Measurements from ENCODE around the gene EPHA3.

Gene EPHA3

DNA sequence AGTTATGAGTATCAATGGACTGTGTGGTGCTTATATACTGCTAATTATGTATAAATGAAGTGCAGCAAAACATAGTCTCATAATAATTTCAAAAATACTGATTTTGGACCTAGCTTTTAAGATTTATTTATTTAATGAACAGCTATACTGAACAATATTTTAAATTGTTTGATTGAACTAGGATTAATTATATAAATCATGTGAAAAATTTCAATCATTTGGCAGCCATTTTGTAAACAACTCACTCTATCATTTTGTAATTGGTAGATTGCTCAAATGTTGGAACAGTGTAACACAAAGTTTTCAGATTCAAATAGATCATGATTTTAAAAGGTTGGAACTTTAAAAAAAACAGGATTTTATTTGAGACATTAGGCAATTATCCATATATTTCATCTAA, 47.0 kb downstream of the EPHA3 start:
- no peak for DNase-seq

DNA sequence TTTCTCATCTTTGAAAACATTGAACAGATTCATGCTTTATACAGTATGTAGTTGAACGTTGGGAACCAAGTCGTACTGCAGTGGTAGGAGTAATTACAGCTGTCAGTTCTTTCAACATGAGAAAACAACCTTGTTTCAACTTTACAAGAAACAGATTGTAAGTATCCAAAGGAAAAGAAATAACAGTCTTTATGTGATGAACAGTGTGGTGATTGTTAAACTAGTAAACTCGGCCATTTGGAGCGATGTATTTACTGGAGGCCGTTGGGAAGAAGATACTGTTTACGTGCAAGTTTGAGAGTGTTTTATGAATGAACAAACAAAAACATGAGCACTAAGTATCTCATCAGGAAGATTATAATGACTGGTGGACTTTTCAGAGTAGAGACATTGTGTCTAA, 48.4 kb downstream of the EPHA3 start:
- DNase-seq = no peak

DNA sequence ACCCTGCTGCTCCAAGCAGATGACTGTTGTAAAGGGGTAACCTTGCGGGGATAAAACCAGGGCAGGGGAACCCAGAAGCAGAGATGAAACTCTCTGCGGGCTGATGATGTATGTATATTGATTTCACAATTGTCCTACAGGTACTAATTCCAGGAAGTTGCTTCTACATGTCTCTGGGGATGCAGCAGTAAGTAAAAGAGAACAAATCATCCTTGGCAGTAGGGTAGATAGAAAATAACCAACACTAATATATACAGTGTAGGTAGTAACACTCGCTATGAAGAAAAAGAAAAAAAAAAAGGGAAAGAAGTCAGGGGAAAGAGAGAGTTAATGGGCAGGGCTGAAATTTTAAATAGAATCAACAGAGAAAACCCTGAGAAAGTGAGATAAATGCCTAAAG, 50.2 kb downstream of the EPHA3 start:
- DNase-seq = no peak

DNA sequence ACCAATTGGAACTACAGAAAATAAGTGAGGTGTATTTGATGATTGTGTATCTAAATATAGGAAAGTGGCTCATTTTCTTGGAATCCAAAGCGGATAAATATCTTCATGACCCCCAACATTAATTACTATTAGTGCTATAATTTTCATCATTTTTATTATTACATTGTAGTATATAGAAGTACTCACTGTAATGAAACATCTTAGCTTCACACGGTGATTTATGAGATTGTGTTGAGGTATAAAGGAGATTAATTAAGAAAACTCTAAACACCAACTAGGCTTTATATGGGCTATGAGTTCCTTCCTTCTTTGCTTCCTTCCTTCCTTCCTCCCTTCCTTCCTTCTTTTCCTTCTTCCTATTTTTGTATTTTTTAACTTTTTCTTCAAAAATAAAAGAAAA, 52.2 kb downstream of the EPHA3 start:
- no peak for DNase-seq

- DNase-seq = no peak
Observed at GRCh38 chr3:89164774-89165173, 57.4 kb downstream of the EPHA3 start.

GRCh38 chr3:89165636-89166263, 58.3 kb downstream of the EPHA3 start:
- no peak for DNase-seq

DNA sequence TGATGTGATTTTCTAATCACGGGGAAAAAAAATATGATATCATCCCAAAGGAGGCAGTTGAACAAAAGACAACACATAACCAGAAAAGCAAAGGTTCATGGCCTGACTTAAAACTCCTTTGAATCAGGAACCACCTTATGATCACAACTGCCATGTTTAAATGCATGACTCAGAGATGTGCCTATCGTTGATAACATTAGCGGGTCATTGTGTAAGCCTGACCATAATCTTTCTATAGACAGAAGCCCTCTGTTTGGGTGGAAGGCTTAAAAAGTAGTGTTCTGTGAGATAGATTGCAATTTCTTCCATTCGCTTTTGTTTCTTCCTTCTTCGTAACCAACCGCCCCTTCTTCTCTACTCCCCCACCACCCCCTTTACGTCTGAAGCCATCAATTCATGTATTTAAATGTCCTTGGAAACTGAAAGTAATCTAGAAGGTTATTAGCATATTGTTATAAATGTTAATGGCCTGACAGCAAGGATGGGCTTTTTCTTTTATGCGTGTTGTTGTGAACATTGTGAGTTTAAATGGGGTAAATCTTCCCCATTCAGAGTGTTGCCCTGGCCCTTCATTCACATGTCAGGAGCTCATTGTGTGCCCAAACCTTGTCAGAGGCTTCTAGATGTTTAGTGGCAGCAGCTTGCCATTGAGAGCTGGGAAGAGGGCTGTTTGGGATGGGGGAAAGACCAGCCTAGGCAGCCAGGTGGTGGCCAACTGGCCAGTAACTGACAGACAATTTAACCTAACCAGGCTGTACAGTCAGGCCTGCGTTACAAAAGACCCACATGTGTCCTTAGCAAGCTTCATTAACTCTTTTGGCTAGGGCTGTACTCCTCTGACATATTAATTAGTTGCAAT, 64.5 kb downstream of the EPHA3 start:
- DNase-seq = no peak

DNA sequence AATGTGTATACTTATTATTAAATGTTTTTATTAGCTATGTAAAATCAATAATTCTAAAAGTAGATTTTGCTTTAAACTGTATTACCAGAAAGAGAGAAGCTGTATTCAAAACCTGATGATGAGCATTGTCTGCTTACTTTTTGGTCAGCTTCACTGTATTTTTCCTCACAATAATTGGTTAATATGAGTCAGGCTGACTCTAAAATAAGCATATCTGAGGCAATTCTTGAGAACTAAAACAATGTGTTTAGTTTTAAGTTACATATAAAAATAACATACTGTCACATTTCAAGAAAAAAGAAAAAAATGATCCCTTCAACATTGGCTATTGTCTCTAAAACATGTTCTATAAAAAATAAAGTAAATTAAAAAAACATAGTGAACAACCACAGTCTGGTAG, 66.1 kb downstream of the EPHA3 start:
- DNase-seq = no peak

GRCh38 chr3:89179355-89180001, 72.1 kb downstream of the EPHA3 start:
- DNase-seq = no peak

DNA sequence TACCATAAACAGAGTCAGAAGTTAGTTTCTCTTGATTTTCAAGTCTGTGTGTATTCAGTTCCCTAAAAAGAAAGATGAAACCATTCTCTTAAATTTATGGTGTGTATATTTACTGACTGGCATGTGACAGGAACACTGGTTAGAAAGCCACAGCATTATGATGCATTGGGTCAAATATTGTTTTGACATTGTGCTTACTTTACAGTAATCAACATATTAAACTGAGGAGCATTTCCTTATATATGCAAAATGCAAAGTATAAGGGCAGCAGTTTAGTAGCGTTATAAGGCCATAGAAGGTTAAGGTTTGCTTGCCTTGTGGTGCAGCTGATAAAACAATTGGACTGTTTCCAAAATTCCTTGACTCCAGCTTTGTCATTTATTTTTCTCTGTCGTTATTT, 72.9 kb downstream of the EPHA3 start:
- DNase-seq = no peak

GRCh38 chr3:89182056-89182455, 74.6 kb downstream of the EPHA3 start:
- no peak for DNase-seq

GRCh38 chr3:89184151-89184995, 77.0 kb downstream of the EPHA3 start:
- no peak for DNase-seq

GRCh38 chr3:89186456-89186855, 79.0 kb downstream of the EPHA3 start:
- no peak for DNase-seq

DNA sequence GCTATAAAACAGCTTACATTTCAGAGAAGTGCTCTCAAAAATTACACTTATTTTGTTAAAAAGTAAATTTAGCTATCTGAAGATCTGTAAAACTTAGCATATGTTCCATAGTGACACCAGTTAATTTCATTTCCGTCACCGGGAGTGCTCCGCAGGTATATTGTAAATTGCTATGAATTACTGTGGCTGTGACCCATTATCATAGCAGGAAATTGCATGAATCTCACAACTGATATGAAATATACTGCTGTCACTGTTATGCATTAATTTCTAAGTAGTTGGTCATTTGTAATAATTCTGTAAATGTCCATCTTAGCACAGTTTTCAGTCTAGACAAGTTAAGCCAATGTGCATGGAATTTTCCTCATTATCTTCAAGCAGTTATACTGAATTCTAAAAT, 91.2 kb downstream of the EPHA3 start:
- no peak for DNase-seq

GRCh38 chr3:89212619-89213018, 105.2 kb downstream of the EPHA3 start:
- DNase-seq = no peak

GRCh38 chr3:89216016-89216739, 108.8 kb downstream of the EPHA3 start:
- DNase-seq = no peak

DNA sequence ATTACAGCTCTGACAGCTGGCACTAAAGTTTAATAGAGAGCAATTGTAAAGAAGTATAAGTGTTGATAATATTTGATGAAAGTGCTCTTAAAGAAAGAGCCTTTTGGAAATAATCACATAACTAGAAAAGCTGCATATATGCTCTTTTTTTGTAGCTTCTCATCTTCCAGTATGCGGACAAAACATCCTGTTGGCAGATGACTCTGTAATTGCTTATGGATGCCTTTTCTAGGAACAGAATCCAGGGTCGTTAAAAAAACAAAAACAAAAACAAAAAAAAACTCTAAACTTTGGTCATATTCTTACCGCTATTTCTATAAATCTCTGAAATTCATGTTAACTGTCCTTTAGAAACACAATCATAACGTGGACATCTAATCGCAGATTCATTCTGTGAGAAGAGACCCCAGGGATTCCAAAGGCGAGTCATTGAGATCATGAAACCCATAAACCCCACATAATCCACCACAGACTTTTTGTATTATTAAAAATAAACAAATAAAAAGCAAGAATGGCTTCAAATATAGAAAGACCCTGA, 109.8 kb downstream of the EPHA3 start:
- no peak for DNase-seq

DNA sequence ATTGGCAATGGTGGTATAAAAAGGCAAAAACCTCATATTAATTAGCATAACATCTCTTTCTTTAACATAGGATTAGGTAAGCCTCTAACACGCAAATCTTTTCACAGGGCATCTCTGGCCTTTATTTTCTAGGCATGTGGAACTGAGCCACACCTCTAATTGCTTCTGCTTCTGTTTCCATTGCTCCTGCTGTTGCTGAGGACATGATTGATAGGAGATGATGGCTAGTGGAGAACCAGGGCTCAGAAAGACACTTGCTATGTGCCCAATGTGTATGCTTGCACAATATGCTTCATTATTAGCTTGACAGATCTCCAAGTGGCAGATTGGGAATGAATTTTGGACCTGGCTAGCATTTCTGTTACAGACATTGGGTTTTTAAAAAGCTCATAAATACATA, 114.5 kb downstream of the EPHA3 start:
- no peak for DNase-seq

- no peak for DNase-seq
Observed at GRCh38 chr3:89223188-89223587, 115.8 kb downstream of the EPHA3 start.

GRCh38 chr3:89227218-89227617, 119.8 kb downstream of the EPHA3 start:
- no peak for DNase-seq

DNA sequence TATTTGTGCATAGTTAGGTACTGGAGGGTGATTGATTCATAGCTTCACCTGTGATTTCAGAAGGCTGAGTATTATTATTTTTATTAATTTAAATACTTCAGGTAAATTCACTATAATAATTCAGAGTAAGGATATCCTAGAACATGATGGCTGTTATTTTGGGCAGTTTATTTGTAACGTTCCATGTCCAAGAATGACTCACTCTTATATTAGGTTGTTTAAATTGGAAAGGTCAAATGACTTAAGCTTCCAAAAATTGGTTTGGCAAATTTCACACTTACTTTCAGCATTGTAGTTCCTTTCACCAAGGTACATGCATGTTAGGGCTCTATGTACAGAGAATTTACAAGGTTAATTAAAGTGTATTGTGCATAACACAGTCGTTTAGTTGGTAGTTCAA, 120.2 kb downstream of the EPHA3 start:
- DNase-seq = no peak

GRCh38 chr3:89232155-89232554, 124.7 kb downstream of the EPHA3 start:
- no peak for DNase-seq
